HEK293 (cell line): Measurements from ENCODE around the gene PTPDC1.
A peak's percentile ranks its signal among the peaks of the same experiment; 100 is the strongest.
"Not testable (repeated sequence)": the region's sequence is repeated elsewhere in the genome, so short reads cannot be mapped to it uniquely, and the experiment has no call there.

Experiments
- CTCF ChIA-PET: fragments of 350-600 bp; formaldehyde crosslinking; extraction: SDS; loops from one replicate; lab custom pipeline; 2021; ENCODE audit warnings: antibody characterized with exemption; lab: Yijun Ruan, JAX
- POLR2A ChIA-PET: fragments of 300-600 bp; formaldehyde crosslinking; extraction: SDS; loops from one replicate; lab custom pipeline; 2020; ENCODE audit warnings: antibody characterized with exemption, inconsistent platforms; lab: Yijun Ruan, JAX
- H3K27ac ChIP-seq: fragments of 200-500 bp; sonication (Bioruptor generic); 2 replicates; pipeline ENCODE4 v1.5.1; 2014; ENCODE audit warnings: low read depth, low read length, control low read depth, inconsistent platforms; ENCODE audit errors: extremely low read depth
- H3K36me3 ChIP-seq, 2 experiments: fragments of 200-500 bp in 1 of 2; sonication (Bioruptor generic) in 1 of 2; 1 replicate in 1 of 2; 2 replicates in 1 of 2; pipeline ENCODE4 v1.5.1; 2014 to 2017; ENCODE audit warnings: inconsistent platforms in 2 of 2, low read length in 2 of 2; ENCODE audit not compliant: control insufficient read depth in 2 of 2, insufficient read depth in 1 of 2
- H3K4me1 ChIP-seq: fragments of 200-500 bp; sonication (Bioruptor generic); 2 replicates; pipeline ENCODE4 v1.5.1; 2014; ENCODE audit warnings: mild to moderate bottlenecking, low read length, inconsistent platforms; ENCODE audit not compliant: control insufficient read depth, insufficient read depth
- H3K4me3 ChIP-seq: 2 replicates; pipeline ENCODE4 v1.5.1; 2011; ENCODE audit warnings: low read depth, mild to moderate bottlenecking, control low read depth, low read length, moderate library complexity
- H3K9me3 ChIP-seq: fragments of 200-500 bp; sonication (Bioruptor generic); 2 replicates; pipeline ENCODE4 v1.5.1; 2014; ENCODE audit warnings: low read depth, low read length, inconsistent platforms; ENCODE audit not compliant: control insufficient read depth, insufficient read depth
- EGR2 ChIP-seq: fragments of 450-650 bp; formaldehyde crosslinking; IDR thresholded peaks from 2 replicates; pipeline ENCODE4 v1.5.1; 2016; ENCODE audit warnings: low read depth, missing biosample characterization, missing genetic modification characterization
- FEZF1 ChIP-seq: fragments of 450-650 bp; formaldehyde crosslinking; IDR thresholded peaks from 2 replicates; pipeline ENCODE4 v1.5.1; 2016; ENCODE audit warnings: missing biosample characterization, missing genetic modification characterization
- GLIS1 ChIP-seq: fragments of 450-650 bp; formaldehyde crosslinking; IDR thresholded peaks from 2 replicates; pipeline ENCODE4 v1.5.1; 2016; ENCODE audit warnings: missing biosample characterization, missing genetic modification characterization
- GLIS2 ChIP-seq: fragments of 450-650 bp; formaldehyde crosslinking; IDR thresholded peaks from 2 replicates; pipeline ENCODE4 v1.5.1; 2016; ENCODE audit warnings: missing biosample characterization, missing genetic modification characterization
- TCF7L2 ChIP-seq: IDR thresholded peaks from 2 replicates; pipeline ENCODE4 v1.6.1; 2011; ENCODE audit warnings: low read depth, mild to moderate bottlenecking, inconsistent platforms, low read length, moderate library complexity, borderline replicate concordance
- YY1 ChIP-seq: fragments of 450-650 bp; formaldehyde crosslinking; IDR thresholded peaks from 2 replicates; pipeline ENCODE4 v1.5.1; 2018; ENCODE audit warnings: missing biosample characterization, missing genetic modification characterization
- ZBTB17 ChIP-seq: fragments of 450-650 bp; formaldehyde crosslinking; IDR thresholded peaks from 2 replicates; pipeline ENCODE4 v1.5.1; 2016; ENCODE audit warnings: missing biosample characterization, missing genetic modification characterization
- ZBTB8A ChIP-seq: fragments of 450-650 bp; formaldehyde crosslinking; IDR thresholded peaks from 2 replicates; pipeline ENCODE4 v1.5.1; 2016; ENCODE audit warnings: missing biosample characterization, missing genetic modification characterization
- ZEB2 ChIP-seq: fragments of 450-650 bp; formaldehyde crosslinking; IDR thresholded peaks from 2 replicates; pipeline ENCODE4 v1.5.1; 2016; ENCODE audit warnings: missing biosample characterization, missing genetic modification characterization
- ZFHX2 ChIP-seq: fragments of 450-650 bp; formaldehyde crosslinking; conservative IDR thresholded peaks from 2 replicates; pipeline ENCODE4 v1.5.1; 2016; ENCODE audit warnings: missing biosample characterization, missing genetic modification characterization
- ZFP69B ChIP-seq: fragments of 450-650 bp; formaldehyde crosslinking; IDR thresholded peaks from 2 replicates; pipeline ENCODE4 v1.5.1; 2016; ENCODE audit warnings: missing biosample characterization, missing genetic modification characterization
- ZNF341 ChIP-seq: fragments of 450-650 bp; formaldehyde crosslinking; IDR thresholded peaks from 2 replicates; pipeline ENCODE4; 2016; ENCODE audit warnings: low read depth, missing biosample characterization, missing genetic modification characterization
- ZNF600 ChIP-seq: fragments of 450-650 bp; formaldehyde crosslinking; IDR thresholded peaks from 2 replicates; pipeline ENCODE4 v1.5.1; 2016; ENCODE audit warnings: missing biosample characterization, missing genetic modification characterization
- ZNF626 ChIP-seq: fragments of 450-650 bp; sonication (Bioruptor Pico); formaldehyde crosslinking; IDR thresholded peaks from 2 replicates; pipeline ENCODE4 v1.5.1; 2018; ENCODE audit warnings: missing biosample characterization, missing genetic modification characterization, inconsistent platforms
- ZNF707 ChIP-seq: fragments of 450-650 bp; formaldehyde crosslinking; IDR thresholded peaks from 2 replicates; pipeline ENCODE4 v1.5.1; 2016; ENCODE audit warnings: missing biosample characterization, missing genetic modification characterization
- TF ChIP-seq, protein P1 (sequence below): fragments of 450-650 bp; formaldehyde crosslinking; IDR thresholded peaks from 2 replicates; pipeline ENCODE4 v1.5.1; 2016; ENCODE audit warnings: missing biosample characterization, missing genetic modification characterization
- TF ChIP-seq, protein P2 (sequence below): fragments of 450-650 bp; formaldehyde crosslinking; IDR thresholded peaks from 2 replicates; pipeline ENCODE4 v1.5.1; 2017; ENCODE audit warnings: missing biosample characterization, missing genetic modification characterization
- TF ChIP-seq, protein P3 (sequence below): fragments of 450-650 bp; formaldehyde crosslinking; IDR thresholded peaks from 2 replicates; pipeline ENCODE4 v1.5.1; 2016; ENCODE audit warnings: missing biosample characterization, missing genetic modification characterization
- TF ChIP-seq, protein P4 (sequence below): fragments of 450-650 bp; formaldehyde crosslinking; IDR thresholded peaks from 2 replicates; pipeline ENCODE4 v1.5.1; 2016; ENCODE audit warnings: missing biosample characterization, missing genetic modification characterization

PTPDC1 gene

DNA sequence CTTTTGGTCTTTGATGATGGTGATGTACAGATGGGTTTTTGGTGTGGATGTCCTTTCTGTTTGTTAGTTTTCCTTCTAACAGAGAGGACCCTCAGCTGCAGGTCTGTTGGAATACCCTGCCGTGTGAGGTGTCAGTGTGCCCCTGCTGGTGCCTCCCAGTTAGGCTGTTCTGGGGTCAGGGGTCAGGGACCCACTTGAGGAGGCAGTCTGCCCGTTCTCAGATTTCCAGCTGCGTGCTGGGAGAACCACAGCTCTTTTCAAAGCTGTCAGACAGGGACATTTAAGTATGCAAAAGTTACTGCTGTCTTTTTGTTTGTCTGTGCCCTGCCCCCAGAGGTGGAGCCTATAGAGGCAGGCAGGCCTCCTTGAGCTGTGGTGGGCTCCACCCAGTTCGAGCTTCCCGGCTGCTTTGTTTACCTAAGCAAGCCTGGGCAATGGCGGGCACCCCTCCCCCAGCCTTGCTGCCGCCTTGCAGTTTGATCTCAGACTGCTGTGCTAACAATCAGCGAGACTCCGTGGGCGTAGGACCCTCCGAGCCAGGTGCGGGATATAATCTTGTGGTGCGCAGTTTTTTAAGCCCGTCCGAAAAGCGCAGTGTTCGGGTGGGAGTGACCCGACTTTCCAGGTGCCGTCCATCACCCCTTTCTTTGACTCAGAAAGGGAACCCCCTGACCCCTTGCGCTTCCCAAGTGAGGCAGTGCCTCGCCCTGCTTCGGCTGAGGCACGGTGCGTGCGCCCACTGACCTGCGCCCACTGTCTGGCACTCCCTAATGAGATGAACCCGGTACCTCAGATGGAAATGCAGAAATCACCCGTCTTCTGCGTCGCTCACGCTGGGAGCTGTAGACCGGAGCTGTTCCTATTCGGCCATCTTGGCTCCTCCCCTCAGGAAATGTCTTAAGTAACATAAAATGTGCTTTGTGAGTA, 10.2 kb downstream of the PTPDC1 start:
- peak overlapping the region; percentile 30; the same call in 1 of the 2 replicates for H3K27ac ChIP-seq
- POLR2A ChIA-PET, result interaction anchor here (0.8 kb wide), 2 partner anchors 10 to 72 kb away, joined by 3 to 5 read pairs; partner anchors contain the start of gene PTPDC1

DNA sequence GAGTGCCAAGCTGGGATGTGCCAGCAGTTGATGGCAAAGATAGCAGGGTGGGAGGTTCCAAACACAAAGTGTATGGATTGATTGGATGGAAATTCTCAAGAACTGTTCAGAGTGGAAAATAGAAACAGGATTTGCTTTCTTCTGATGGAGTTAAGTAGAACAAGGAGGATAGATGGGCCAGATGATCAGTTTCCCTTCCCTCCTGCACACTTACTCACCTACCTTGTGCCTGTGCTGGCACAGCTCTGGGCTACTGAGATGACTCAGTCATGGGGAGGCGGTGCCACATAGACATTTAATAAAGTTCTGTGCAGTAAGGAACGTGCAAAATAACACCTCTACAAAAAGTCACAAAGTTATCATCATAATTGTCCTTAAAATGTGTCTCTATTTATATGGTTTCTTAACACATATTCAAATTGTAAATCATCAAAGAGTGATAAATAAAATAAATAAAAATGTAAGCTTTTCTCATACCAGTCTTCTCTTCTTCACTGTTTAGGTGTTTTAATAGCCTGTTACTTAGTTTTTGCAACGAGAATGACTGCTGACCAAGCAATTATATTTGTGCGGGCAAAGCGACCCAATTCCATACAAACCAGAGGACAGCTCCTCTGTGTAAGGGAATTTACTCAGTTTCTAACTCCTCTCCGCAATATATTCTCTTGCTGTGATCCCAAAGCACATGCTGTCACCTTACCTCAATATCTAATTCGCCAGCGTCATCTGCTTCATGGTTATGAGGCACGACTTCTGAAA, 12.7 kb downstream of the PTPDC1 start:
- no peak overlapping the region for H3K4me3 ChIP-seq
- peaks cover 0 to 22% of the 10 kb centered on the region in 2 experiments; a peak in 1 of 3 replicates for H3K36me3 ChIP-seq
- no peaks in the 10 kb centered on the region for H3K4me1 ChIP-seq
- TF ChIP-seq TCF7L2, result no peak
- TF ChIP-seq, protein P1, sequence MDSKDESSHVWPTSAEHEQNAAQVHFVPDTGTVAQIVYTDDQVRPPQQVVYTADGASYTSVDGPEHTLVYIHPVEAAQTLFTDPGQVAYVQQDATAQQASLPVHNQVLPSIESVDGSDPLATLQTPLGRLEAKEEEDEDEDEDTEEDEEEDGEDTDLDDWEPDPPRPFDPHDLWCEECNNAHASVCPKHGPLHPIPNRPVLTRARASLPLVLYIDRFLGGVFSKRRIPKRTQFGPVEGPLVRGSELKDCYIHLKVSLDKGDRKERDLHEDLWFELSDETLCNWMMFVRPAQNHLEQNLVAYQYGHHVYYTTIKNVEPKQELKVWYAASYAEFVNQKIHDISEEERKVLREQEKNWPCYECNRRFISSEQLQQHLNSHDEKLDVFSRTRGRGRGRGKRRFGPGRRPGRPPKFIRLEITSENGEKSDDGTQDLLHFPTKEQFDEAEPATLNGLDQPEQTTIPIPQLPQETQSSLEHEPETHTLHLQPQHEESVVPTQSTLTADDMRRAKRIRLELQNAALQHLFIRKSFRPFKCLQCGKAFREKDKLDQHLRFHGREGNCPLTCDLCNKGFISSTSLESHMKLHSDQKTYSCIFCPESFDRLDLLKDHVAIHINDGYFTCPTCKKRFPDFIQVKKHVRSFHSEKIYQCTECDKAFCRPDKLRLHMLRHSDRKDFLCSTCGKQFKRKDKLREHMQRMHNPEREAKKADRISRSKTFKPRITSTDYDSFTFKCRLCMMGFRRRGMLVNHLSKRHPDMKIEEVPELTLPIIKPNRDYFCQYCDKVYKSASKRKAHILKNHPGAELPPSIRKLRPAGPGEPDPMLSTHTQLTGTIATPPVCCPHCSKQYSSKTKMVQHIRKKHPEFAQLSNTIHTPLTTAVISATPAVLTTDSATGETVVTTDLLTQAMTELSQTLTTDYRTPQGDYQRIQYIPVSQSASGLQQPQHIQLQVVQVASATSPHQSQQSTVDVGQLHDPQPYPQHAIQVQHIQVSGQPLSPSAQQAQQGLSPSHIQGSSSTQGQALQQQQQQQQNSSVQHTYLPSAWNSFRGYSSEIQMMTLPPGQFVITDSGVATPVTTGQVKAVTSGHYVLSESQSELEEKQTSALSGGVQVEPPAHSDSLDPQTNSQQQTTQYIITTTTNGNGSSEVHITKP (tag by site-specific recombination), result peak; percentile 31; the same call in 1 of the 2 replicates
- TF ChIP-seq, protein P2, sequence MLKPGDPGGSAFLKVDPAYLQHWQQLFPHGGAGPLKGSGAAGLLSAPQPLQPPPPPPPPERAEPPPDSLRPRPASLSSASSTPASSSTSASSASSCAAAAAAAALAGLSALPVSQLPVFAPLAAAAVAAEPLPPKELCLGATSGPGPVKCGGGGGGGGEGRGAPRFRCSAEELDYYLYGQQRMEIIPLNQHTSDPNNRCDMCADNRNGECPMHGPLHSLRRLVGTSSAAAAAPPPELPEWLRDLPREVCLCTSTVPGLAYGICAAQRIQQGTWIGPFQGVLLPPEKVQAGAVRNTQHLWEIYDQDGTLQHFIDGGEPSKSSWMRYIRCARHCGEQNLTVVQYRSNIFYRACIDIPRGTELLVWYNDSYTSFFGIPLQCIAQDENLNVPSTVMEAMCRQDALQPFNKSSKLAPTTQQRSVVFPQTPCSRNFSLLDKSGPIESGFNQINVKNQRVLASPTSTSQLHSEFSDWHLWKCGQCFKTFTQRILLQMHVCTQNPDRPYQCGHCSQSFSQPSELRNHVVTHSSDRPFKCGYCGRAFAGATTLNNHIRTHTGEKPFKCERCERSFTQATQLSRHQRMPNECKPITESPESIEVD, result no peak
- no peak for TF ChIP-seq ZNF707 (tag by site-specific recombination)
- 0 out of 2 replicates have a peak, but pooled peaks have one; percentile 37 for TF ChIP-seq ZNF600 (tag by site-specific recombination)
- no peak for TF ChIP-seq ZNF626 (tag by site-specific recombination)
- TF ChIP-seq, all 188 proteins: peak for 2
- ChIA-PET POLR2A (no interaction called here), CTCF (interaction anchor here (0.5 to 1.0 kb wide), 2 partner anchors 10 to 29 kb away, joined by 3 read pairs; no protein-coding TSS in a partner anchor)
- Histone ChIP-seq H3K27ac (no peak overlapping the region), H3K9me3 (no peaks in the 10 kb centered on the region)

More for the DNA sequence above, 10.2 kb downstream of the PTPDC1 start:
- H3K4me1 ChIP-seq, H3K9me3 ChIP-seq, CTCF ChIA-PET, H3K4me3 ChIP-seq: not testable (repeated sequence)
- TF ChIP-seq GLIS1 (tag by site-specific recombination) (peak; percentile 17; the same call in 1 of the 2 replicates), GLIS2 (tag by site-specific recombination) (0 out of 2 replicates have a peak, but pooled peaks have one; percentile 22), ZNF341 (tag by site-specific recombination) (peak; percentile 66), ZFHX2 (peak; percentile 41; the same call in 1 of the 2 replicates), EGR2 (peak; percentile 50; the same call in 1 of the 2 replicates), ZFP69B (tag by site-specific recombination) (peak; percentile 51; the same call in 1 of the 2 replicates), YY1 (peak; percentile 16; the same call in 1 of the 2 replicates), ZBTB8A (tag by site-specific recombination) (peak; percentile 45), FEZF1 (tag by site-specific recombination) (peak; percentile 79), ZEB2 (tag by site-specific recombination) (0 out of 2 replicates have a peak, but pooled peaks have one; percentile 42), ZBTB17 (0 out of 2 replicates have a peak, but pooled peaks have one; percentile 20)
- TF ChIP-seq, protein P3, sequence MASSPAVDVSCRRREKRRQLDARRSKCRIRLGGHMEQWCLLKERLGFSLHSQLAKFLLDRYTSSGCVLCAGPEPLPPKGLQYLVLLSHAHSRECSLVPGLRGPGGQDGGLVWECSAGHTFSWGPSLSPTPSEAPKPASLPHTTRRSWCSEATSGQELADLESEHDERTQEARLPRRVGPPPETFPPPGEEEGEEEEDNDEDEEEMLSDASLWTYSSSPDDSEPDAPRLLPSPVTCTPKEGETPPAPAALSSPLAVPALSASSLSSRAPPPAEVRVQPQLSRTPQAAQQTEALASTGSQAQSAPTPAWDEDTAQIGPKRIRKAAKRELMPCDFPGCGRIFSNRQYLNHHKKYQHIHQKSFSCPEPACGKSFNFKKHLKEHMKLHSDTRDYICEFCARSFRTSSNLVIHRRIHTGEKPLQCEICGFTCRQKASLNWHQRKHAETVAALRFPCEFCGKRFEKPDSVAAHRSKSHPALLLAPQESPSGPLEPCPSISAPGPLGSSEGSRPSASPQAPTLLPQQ (tag by site-specific recombination), result 0 out of 2 replicates have a peak, but pooled peaks have one; percentile 19
- TF ChIP-seq, protein P4, sequence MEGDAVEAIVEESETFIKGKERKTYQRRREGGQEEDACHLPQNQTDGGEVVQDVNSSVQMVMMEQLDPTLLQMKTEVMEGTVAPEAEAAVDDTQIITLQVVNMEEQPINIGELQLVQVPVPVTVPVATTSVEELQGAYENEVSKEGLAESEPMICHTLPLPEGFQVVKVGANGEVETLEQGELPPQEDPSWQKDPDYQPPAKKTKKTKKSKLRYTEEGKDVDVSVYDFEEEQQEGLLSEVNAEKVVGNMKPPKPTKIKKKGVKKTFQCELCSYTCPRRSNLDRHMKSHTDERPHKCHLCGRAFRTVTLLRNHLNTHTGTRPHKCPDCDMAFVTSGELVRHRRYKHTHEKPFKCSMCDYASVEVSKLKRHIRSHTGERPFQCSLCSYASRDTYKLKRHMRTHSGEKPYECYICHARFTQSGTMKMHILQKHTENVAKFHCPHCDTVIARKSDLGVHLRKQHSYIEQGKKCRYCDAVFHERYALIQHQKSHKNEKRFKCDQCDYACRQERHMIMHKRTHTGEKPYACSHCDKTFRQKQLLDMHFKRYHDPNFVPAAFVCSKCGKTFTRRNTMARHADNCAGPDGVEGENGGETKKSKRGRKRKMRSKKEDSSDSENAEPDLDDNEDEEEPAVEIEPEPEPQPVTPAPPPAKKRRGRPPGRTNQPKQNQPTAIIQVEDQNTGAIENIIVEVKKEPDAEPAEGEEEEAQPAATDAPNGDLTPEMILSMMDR, result 0 out of 2 replicates have a peak, but pooled peaks have one; percentile 24
- TF ChIP-seq, protein P1 (tag by site-specific recombination), result peak; percentile 70
- peaks cover 0 to 22% of the 10 kb centered on the region in 2 experiments; a peak in 1 of 3 replicates for H3K36me3 ChIP-seq
